ENCODE measurements around the gene MAPKAP1. TPM values are rescaled to one million over a fixed set of nuclear protein-coding genes. Genes with fewer than 3 reads are reported as not detected.

MAPKAP1 gene
- total and polyA plus RNA-seq, 2 experiments from 2014 or later: 68.5 to 74.5 TPM

- H3K9ac ChIP-seq: no peak overlapping the region
- no peaks in the 10 kb centered on the region for H3K79me2 ChIP-seq (ENCODE audit: insufficient read depth)
- H3F3A ChIP-seq (ENCODE audit: insufficient read depth): 0 out of 2 replicates have a peak, but pooled peaks cover 7% of the 10 kb centered on the region
- WGBS, 2 experiments (ENCODE audit: low coverage in 1 of 2, low lambda C conversion rate in 2 of 2, missing lambda C conversion rate in 2 of 2): 57 to 72% methylated on average over 3 of the region's 3 CpGs
- no peaks in the 10 kb centered on the region for H4K20me1 ChIP-seq (ENCODE audit: insufficient read depth)
- no peaks in the 10 kb centered on the region for H3K27me3 ChIP-seq (replicated peaks; ENCODE audit: insufficient read depth)
- peak; percentile 60 for DNase-seq
- H3K9me3 ChIP-seq (ENCODE audit: low read depth): no peaks in the 10 kb centered on the region
- no peaks in the 10 kb centered on the region for H3K36me3 ChIP-seq (ENCODE audit: low read depth)
- no peak overlapping the region for H3K4me3 ChIP-seq
- no peaks in the 10 kb centered on the region for H3K9me2 ChIP-seq (ENCODE audit: insufficient read depth)
- no peak for TF ChIP-seq EZH2 (IDR thresholded peaks at IDR 0.05; ENCODE audit: insufficient read depth, poor library complexity, severe bottlenecking)
- TF ChIP-seq EZH2phosphoT487 (IDR thresholded peaks at IDR 0.05; ENCODE audit: insufficient read depth, low read depth): no peak
- no peak overlapping the region for H3K4me2 ChIP-seq (ENCODE audit: unreplicated experiment)
- no peak overlapping the region for H3K27ac ChIP-seq
- in situ Hi-C loops (cut with MboI): no loop called here
- H3K4me1 ChIP-seq (ENCODE audit: insufficient read depth): 0 out of 2 replicates have a peak, but pooled peaks cover 6% of the 10 kb centered on the region
- no peak overlapping the region for H2AFZ ChIP-seq
These were observed 313.6 kb downstream of the MAPKAP1 start for GRCh38 chr9:125393426-125393825.

GRCh38 chr9:125391704-125392103, 315.3 kb downstream of the MAPKAP1 start:
- Histone ChIP-seq H3K79me2 (ENCODE audit: insufficient read depth) (no peaks in the 10 kb centered on the region), H3K4me2 (ENCODE audit: unreplicated experiment) (no peak overlapping the region), H3K27ac (no peak overlapping the region), H3K36me3 (ENCODE audit: low read depth) (no peaks in the 10 kb centered on the region), H3K27me3 (replicated peaks; ENCODE audit: insufficient read depth) (no peaks in the 10 kb centered on the region), H4K20me1 (ENCODE audit: insufficient read depth) (no peaks in the 10 kb centered on the region), H3F3A (ENCODE audit: insufficient read depth) (0 out of 2 replicates have a peak, but pooled peaks cover 7% of the 10 kb centered on the region), H3K4me3 (no peak overlapping the region), H3K9me2 (ENCODE audit: insufficient read depth) (no peaks in the 10 kb centered on the region), H3K9ac (no peak overlapping the region), H3K4me1 (ENCODE audit: insufficient read depth) (0 out of 2 replicates have a peak, but pooled peaks cover 6% of the 10 kb centered on the region), H2AFZ (no peak overlapping the region), H3K9me3 (ENCODE audit: low read depth) (no peaks in the 10 kb centered on the region)
- DNase-seq: no peak
- TF ChIP-seq EZH2phosphoT487 (IDR thresholded peaks at IDR 0.05; ENCODE audit: insufficient read depth, low read depth): no peak
- no peak for TF ChIP-seq EZH2 (IDR thresholded peaks at IDR 0.05; ENCODE audit: insufficient read depth, poor library complexity, severe bottlenecking)
- 95 to 96% methylated on average over 5 to 6 of the region's 6 CpGs for WGBS, 2 experiments (ENCODE audit: low coverage in 1 of 2, low lambda C conversion rate in 2 of 2, missing lambda C conversion rate in 2 of 2)
- in situ Hi-C loops (cut with MboI): no loop called here

DNA sequence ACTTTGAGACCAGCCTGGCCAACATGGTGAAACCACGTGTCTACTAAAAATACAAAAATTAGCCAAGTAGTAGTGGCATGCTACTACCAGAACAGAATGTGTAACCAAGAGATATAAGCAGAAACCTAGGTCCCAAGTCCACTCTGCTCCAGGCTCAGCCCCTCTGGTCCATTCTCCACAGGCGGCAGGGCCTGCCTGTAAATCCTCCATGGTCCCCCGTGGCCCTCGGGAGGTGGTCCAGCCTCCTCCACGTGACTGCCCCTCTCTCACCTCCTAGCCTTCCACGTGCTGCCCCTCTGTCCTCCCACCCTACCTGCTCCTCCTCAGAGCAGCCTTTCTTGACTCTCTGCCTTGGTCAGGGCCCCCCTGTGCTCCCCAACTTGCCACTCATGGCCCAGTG, 318.0 kb downstream of the MAPKAP1 start:
- in situ Hi-C loops (cut with MboI): no loop called here
- Histone ChIP-seq H3K4me2 (ENCODE audit: unreplicated experiment) (no peak overlapping the region), H3K36me3 (ENCODE audit: low read depth) (no peaks in the 10 kb centered on the region), H3K79me2 (ENCODE audit: insufficient read depth) (no peaks in the 10 kb centered on the region), H3F3A (ENCODE audit: insufficient read depth) (0 out of 2 replicates have a peak, but pooled peaks cover 7% of the 10 kb centered on the region), H3K4me1 (ENCODE audit: insufficient read depth) (0 out of 2 replicates have a peak, but pooled peaks cover 6% of the 10 kb centered on the region), H3K27me3 (replicated peaks; ENCODE audit: insufficient read depth) (no peaks in the 10 kb centered on the region), H2AFZ (no peak overlapping the region), H3K9me3 (ENCODE audit: low read depth) (no peaks in the 10 kb centered on the region), H3K4me3 (no peak overlapping the region), H3K9me2 (ENCODE audit: insufficient read depth) (no peaks in the 10 kb centered on the region), H4K20me1 (ENCODE audit: insufficient read depth) (no peaks in the 10 kb centered on the region), H3K9ac (no peak overlapping the region), H3K27ac (no peak overlapping the region)
- 42 to 60% methylated on average over 6 of the region's 6 CpGs for WGBS, 2 experiments (ENCODE audit: low coverage in 1 of 2, low lambda C conversion rate in 2 of 2, missing lambda C conversion rate in 2 of 2)
- DNase-seq: no peak
- no peak for TF ChIP-seq EZH2 (IDR thresholded peaks at IDR 0.05; ENCODE audit: insufficient read depth, poor library complexity, severe bottlenecking)
- TF ChIP-seq EZH2phosphoT487 (IDR thresholded peaks at IDR 0.05; ENCODE audit: insufficient read depth, low read depth): no peak

DNA sequence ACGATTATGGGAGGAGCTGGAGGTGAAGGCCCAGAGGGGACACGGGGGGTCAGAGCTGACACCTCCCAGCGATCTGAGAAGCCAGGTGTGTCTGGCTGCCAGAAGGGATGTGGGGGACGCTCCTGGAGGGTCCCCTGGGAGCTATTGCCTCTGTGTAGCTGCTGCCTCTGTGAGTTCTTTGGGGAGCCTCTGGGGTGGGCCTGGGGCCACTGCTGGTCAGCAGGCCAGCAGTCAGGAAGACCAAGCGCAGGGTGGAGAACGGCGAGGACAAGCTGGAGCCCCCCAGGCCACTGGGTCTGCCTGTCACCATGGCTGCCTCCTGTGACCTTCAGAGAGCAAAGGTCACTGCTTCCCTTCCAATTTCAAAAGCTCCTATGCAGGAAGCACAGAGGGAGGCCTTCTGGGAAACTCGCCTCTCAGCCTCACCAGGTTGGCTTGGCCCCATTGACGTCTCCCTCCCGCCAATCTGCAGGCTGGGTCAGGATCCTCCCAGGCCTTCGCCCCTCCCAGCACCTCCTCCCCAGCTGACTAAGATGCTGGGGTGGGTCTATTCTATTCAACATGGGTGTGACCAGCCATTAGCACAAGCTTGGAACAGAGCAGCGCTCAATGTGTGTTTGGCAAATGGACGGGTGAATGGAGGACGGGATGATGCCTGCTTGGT, 319.0 kb downstream of the MAPKAP1 start:
- DNase-seq: peak; percentile 20
- no peak overlapping the region for H3K9ac ChIP-seq
- WGBS, 2 experiments (ENCODE audit: low coverage in 1 of 2, low lambda C conversion rate in 2 of 2, missing lambda C conversion rate in 2 of 2): 52 to 55% methylated on average over 14 of the region's 14 CpGs

More for the DNA sequence above, 319.0 kb downstream of the MAPKAP1 start:
- Histone ChIP-seq H4K20me1 (ENCODE audit: insufficient read depth) (no peaks in the 10 kb centered on the region), H3K4me1 (ENCODE audit: insufficient read depth) (no peaks in the 10 kb centered on the region), H3K27me3 (replicated peaks; ENCODE audit: insufficient read depth) (no peaks in the 10 kb centered on the region), H3K4me2 (ENCODE audit: unreplicated experiment) (no peak overlapping the region), H3K9me3 (ENCODE audit: low read depth) (no peaks in the 10 kb centered on the region), H3K79me2 (ENCODE audit: insufficient read depth) (no peaks in the 10 kb centered on the region), H3K4me3 (no peak overlapping the region), H3K36me3 (ENCODE audit: low read depth) (no peaks in the 10 kb centered on the region), H2AFZ (no peak overlapping the region), H3F3A (ENCODE audit: insufficient read depth) (0 out of 2 replicates have a peak, but pooled peaks cover under 1% of the 10 kb centered on the region), H3K27ac (no peak overlapping the region), H3K9me2 (ENCODE audit: insufficient read depth) (no peaks in the 10 kb centered on the region)
- in situ Hi-C loops (cut with MboI): no loop called here
- TF ChIP-seq EZH2phosphoT487 (IDR thresholded peaks at IDR 0.05; ENCODE audit: insufficient read depth, low read depth) (no peak), EZH2 (IDR thresholded peaks at IDR 0.05; ENCODE audit: insufficient read depth, poor library complexity, severe bottlenecking) (no peak)

Small RNAs within 50 kb of the gene (small RNA-seq; reads per million reads assigned to genes)
- gene RF00017 (ENCODE audit: low read depth, low replicate concordance): not detected

Other genes starting within 250 kb of the MAPKAP1 start
- gene PBX3, start 40.2 kb upstream of the MAPKAP1 start, total RNA-seq (2014; rRNA removed; shearing (Covaris generic)): 27.4 and 30.9 TPM in 2 replicates
- gene PBX3, start 40.2 kb upstream of the MAPKAP1 start, polyA plus RNA-seq (2016; fragmentation: Nextera tagmentation; extraction: Ambion mirVana): 13.4 and 14.5 TPM in 2 replicates

Data from GM23248 (cell line).